Body of pancreas (tissue), 4 donors: ENCODE data around the gene DENND1A.

ENCODE experiments used
- CTCF ChIP-seq, 7 experiments: fragments of 450-650 bp in 4 of 7; fragments of 200-600 bp in 3 of 7; sonication (generic) in 3 of 7; IDR thresholded peaks; one replicate each; pipeline ENCODE4 v1.5.1; 2016 to 2019; ENCODE audit warnings: antibody characterized with exemption in 7 of 7
- POLR2A ChIP-seq, 3 donors: fragments of 450-650 bp; IDR thresholded peaks; one replicate each; pipeline ENCODE4 v1.6.1; 2016; ENCODE audit warnings: antibody characterized with exemption in 3 of 3, mild to moderate bottlenecking in 2 of 3

GRCh38 chr9:123336449-123336848 lies 593.5 kb downstream of the DENND1A start:
- TF ChIP-seq POLR2A (IDR thresholded peaks at IDR 0.05) (no peak), CTCF (IDR thresholded peaks at IDR 0.05) (no peak)
